NCI-H226 (cell line): ENCODE data around the gene EPHB2.
"Not testable (repeated sequence)": the region's sequence is repeated elsewhere in the genome, so short reads cannot be mapped to it uniquely, and the experiment has no call there.

Source experiments
- DNase-seq: peaks from one replicate; pipeline ENCODE4 v3.0.0-alpha.2; 2015

The EPHB2 gene

GRCh38 chr1:22843441-22844183 is 133.0 kb downstream of the EPHB2 start:
- DNase-seq = not testable (repeated sequence)

- DNase-seq = no peak
Measured at GRCh38 chr1:22844621-22845020, 134.0 kb downstream of the EPHB2 start.

- DNase-seq = no peak
Measured at GRCh38 chr1:22845398-22845935, 134.8 kb downstream of the EPHB2 start.

- no peak for DNase-seq
Measured at GRCh38 chr1:22846458-22846857, 135.8 kb downstream of the EPHB2 start.

GRCh38 chr1:22847249-22847648 is 136.6 kb downstream of the EPHB2 start:
- no peak for DNase-seq

- DNase-seq = no peak
Measured at GRCh38 chr1:22847709-22848108, 137.1 kb downstream of the EPHB2 start.

- no peak for DNase-seq
Measured at GRCh38 chr1:22848405-22848804, 137.8 kb downstream of the EPHB2 start.

- DNase-seq = no peak
Measured at GRCh38 chr1:22849770-22850169, 139.1 kb downstream of the EPHB2 start.

GRCh38 chr1:22850281-22850680 is 139.6 kb downstream of the EPHB2 start:
- DNase-seq = no peak

GRCh38 chr1:22850681-22851080 is 140.0 kb downstream of the EPHB2 start:
- no peak for DNase-seq

- no peak for DNase-seq
Measured at GRCh38 chr1:22851517-22851916, 140.9 kb downstream of the EPHB2 start.

- no peak for DNase-seq
Measured at GRCh38 chr1:22852144-22852655, 141.6 kb downstream of the EPHB2 start.

- no peak for DNase-seq
Measured at GRCh38 chr1:22853651-22854185, 143.1 kb downstream of the EPHB2 start.

- DNase-seq = no peak
Measured at GRCh38 chr1:22854688-22855565, 144.3 kb downstream of the EPHB2 start.

- no peak for DNase-seq
Measured at GRCh38 chr1:22855668-22856606, 145.3 kb downstream of the EPHB2 start.

- no peak for DNase-seq
Measured at GRCh38 chr1:22857661-22858060, 147.0 kb downstream of the EPHB2 start.

- DNase-seq = no peak
Measured at GRCh38 chr1:22860414-22860800, 149.8 kb downstream of the EPHB2 start.

- no peak for DNase-seq
Measured at GRCh38 chr1:22860883-22861385, 150.3 kb downstream of the EPHB2 start.

GRCh38 chr1:22861764-22862440 is 151.3 kb downstream of the EPHB2 start:
- DNase-seq = peak; percentile 81

GRCh38 chr1:22862752-22863151 is 152.1 kb downstream of the EPHB2 start:
- DNase-seq = no peak

GRCh38 chr1:22863766-22864165 is 153.1 kb downstream of the EPHB2 start:
- DNase-seq = no peak
